ENCODE data around the gene SYTL2. TPM values are rescaled to one million over a fixed set of nuclear protein-coding genes. Genes with fewer than 3 reads are reported as not detected.

SYTL2 gene
- total and polyA plus RNA-seq, 4 donors, result 2.6 to 27.4 (median 4.4) TPM

DNA sequence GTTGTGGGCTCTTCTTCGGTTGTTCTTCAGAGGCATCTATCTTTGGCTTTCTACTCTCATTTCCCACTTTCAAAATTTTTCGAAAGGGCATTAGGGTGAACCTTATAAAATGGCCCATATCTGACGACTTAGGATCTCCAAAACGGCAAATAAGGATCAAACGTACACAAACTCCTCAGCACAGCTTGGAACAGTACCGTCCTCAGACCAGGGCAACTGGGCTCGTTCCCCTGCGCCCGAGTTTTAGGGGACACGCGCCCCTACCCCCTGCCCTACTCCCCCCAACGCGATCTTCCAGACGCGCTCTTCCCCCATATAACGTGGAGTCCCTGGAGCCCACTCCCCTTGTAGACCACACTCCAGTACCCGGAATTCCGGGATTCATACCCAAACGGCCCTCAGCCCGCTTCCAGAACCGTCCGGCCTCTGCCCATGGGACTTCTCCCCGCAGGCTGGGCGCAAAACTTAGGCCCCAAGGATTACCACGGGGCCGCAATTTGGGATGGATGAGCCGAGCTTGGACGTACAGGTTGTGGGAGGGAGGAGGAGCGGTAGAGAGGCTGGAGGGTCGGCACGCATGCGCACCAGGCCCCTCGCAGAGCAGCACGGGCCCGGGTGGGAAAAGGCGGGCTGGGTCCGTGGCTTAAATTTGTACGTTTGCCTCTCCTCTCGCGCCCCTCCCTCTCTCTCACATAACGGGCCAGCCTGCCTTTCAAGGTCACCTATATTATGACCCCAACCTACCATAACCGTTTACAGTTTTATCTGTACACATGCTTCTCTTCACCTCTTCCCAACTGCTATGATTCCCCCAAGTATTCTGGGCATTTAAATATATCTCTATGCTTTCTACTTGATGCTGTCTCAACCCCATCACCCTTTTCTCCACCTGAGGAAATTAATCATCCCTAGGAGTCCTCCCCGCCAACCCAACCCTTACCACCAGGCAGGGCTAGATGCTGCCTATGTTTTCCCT is 128.3 kb downstream of the SYTL2 start:
- H3K4me3 ChIP-seq (ENCODE audit: low read depth in 1 of 3, low read length in 3 of 3), result peak overlapping the region; percentile 41 to 83 (median 53)
- 24% methylated on average over 43 of the region's 43 CpGs for WGBS
- H3K9ac ChIP-seq (ENCODE audit: low read depth in 1 of 2, low read length in 2 of 2), result no peak overlapping the region
- H3K4me1 ChIP-seq (ENCODE audit: control insufficient read depth in 4 of 4, insufficient read depth in 4 of 4, low read length in 3 of 4), result peaks cover 0 to 3% (median 1%) of the 10 kb centered on the region in 4 donors
- no peak for TF ChIP-seq FOXA1 (IDR thresholded peaks at IDR 0.05)
- no peak for TF ChIP-seq CTCF (IDR thresholded peaks at IDR 0.05; ENCODE audit: low read depth, low read length, missing input control)
- no peak for TF ChIP-seq HNF4A (conservative IDR thresholded peaks at IDR 0.05)
- no peak for TF ChIP-seq RXRA (IDR thresholded peaks at IDR 0.05)
- no peak for TF ChIP-seq ATF3 (IDR thresholded peaks at IDR 0.05)
- H3K9me3 ChIP-seq (ENCODE audit: control insufficient read depth in 4 of 4, low read length in 3 of 4), result no peaks in the 10 kb centered on the region
- H3K36me3 ChIP-seq (ENCODE audit: control insufficient read depth in 4 of 4, insufficient read depth in 3 of 4, low read depth in 1 of 4, low read length in 3 of 4), result no peaks in the 10 kb centered on the region
- DNase-seq (ENCODE audit: low spot score), result peak; percentile 72
- H3K27me3 ChIP-seq (ENCODE audit: control insufficient read depth in 4 of 4, insufficient read depth in 4 of 4, low read length in 3 of 4), result no peaks in the 10 kb centered on the region
- H3K27ac ChIP-seq (ENCODE audit: low read depth in 1 of 2, low read length in 2 of 2), result no peak overlapping the region

DNA sequence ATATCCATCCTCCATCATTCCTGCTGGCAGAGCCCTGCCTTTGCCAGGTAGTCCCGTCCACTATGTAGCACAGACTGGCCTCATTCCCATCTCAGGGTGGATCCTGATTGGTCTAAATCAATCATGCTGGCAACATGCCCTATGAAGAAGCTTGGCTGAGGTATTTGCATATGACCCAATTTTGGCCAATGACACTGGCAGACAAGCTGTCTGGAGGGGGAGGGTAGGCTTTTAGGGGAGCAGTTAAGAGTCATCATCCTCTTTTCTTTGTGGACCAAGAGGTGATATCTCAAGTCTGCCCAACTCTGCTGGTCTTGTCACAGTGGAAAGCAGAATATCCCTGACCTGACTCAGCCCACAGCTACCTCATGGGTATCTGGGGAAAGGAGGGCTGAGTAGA is 130.0 kb downstream of the SYTL2 start:
- H3K4me3 ChIP-seq (ENCODE audit: low read depth in 1 of 3, low read length in 3 of 3), result no peak overlapping the region
- 43% methylated on average over 1 of the region's 1 CpG for WGBS
- TF ChIP-seq RXRA (IDR thresholded peaks at IDR 0.05) (no peak), CTCF (IDR thresholded peaks at IDR 0.05; ENCODE audit: low read depth, low read length, missing input control) (no peak), TAF1 (conservative IDR thresholded peaks at IDR 0.05) (no peak), YY1 (IDR thresholded peaks at IDR 0.05) (no peak), ATF3 (IDR thresholded peaks at IDR 0.05) (no peak), JUND (IDR thresholded peaks at IDR 0.05) (no peak), RAD21 (IDR thresholded peaks at IDR 0.05) (no peak), NR2F2 (IDR thresholded peaks at IDR 0.05) (no peak), EGR1 (IDR thresholded peaks at IDR 0.05; ENCODE audit: low read depth in 2 of 2) (no peak)
- TF ChIP-seq, protein P1, sequence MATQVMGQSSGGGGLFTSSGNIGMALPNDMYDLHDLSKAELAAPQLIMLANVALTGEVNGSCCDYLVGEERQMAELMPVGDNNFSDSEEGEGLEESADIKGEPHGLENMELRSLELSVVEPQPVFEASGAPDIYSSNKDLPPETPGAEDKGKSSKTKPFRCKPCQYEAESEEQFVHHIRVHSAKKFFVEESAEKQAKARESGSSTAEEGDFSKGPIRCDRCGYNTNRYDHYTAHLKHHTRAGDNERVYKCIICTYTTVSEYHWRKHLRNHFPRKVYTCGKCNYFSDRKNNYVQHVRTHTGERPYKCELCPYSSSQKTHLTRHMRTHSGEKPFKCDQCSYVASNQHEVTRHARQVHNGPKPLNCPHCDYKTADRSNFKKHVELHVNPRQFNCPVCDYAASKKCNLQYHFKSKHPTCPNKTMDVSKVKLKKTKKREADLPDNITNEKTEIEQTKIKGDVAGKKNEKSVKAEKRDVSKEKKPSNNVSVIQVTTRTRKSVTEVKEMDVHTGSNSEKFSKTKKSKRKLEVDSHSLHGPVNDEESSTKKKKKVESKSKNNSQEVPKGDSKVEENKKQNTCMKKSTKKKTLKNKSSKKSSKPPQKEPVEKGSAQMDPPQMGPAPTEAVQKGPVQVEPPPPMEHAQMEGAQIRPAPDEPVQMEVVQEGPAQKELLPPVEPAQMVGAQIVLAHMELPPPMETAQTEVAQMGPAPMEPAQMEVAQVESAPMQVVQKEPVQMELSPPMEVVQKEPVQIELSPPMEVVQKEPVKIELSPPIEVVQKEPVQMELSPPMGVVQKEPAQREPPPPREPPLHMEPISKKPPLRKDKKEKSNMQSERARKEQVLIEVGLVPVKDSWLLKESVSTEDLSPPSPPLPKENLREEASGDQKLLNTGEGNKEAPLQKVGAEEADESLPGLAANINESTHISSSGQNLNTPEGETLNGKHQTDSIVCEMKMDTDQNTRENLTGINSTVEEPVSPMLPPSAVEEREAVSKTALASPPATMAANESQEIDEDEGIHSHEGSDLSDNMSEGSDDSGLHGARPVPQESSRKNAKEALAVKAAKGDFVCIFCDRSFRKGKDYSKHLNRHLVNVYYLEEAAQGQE (IDR thresholded peaks at IDR 0.05), result no peak
- TF ChIP-seq, protein P2, sequence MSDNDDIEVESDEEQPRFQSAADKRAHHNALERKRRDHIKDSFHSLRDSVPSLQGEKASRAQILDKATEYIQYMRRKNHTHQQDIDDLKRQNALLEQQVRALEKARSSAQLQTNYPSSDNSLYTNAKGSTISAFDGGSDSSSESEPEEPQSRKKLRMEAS (IDR thresholded peaks at IDR 0.05), result no peak

More for the DNA sequence above, 130.0 kb downstream of the SYTL2 start:
- Histone ChIP-seq H3K4me1 (ENCODE audit: control insufficient read depth in 4 of 4, insufficient read depth in 4 of 4, low read length in 3 of 4) (peaks cover 0 to 3% (median 1%) of the 10 kb centered on the region in 4 donors), H3K9me3 (ENCODE audit: control insufficient read depth in 4 of 4, low read length in 3 of 4) (no peaks in the 10 kb centered on the region), H3K27me3 (ENCODE audit: control insufficient read depth in 4 of 4, insufficient read depth in 4 of 4, low read length in 3 of 4) (no peaks in the 10 kb centered on the region), H3K9ac (ENCODE audit: low read depth in 1 of 2, low read length in 2 of 2) (no peak overlapping the region), H3K27ac (ENCODE audit: low read depth in 1 of 2, low read length in 2 of 2) (no peak overlapping the region), H3K36me3 (ENCODE audit: control insufficient read depth in 4 of 4, insufficient read depth in 3 of 4, low read depth in 1 of 4, low read length in 3 of 4) (no peaks in the 10 kb centered on the region)
- no peak for DNase-seq (ENCODE audit: low spot score)

Data from liver (tissue), 9 donors.